ENCODE measurements around the gene SYNCRIP. TPM values are rescaled to one million over a fixed set of nuclear protein-coding genes. Genes with fewer than 3 reads are reported as not detected.

Gene SYNCRIP
- total RNA-seq, 1 donor, result 59.4 TPM

GRCh38 chr6:85581572-85581971 is 61.1 kb downstream of the SYNCRIP start:
- Histone ChIP-seq H3K4me2 (ENCODE audit: insufficient read depth, low read length) (no peak overlapping the region), H3K9me3 (ENCODE audit: low read depth, low read length) (no peaks in the 10 kb centered on the region), H4K20me1 (ENCODE audit: insufficient read depth, low read length) (peaks cover 25% of the 10 kb centered on the region), H3K36me3 (ENCODE audit: insufficient read depth, low read length) (no peaks in the 10 kb centered on the region), H3K4me1 (ENCODE audit: insufficient read depth, low read length) (peaks cover 12% of the 10 kb centered on the region), H3K27ac (ENCODE audit: low read depth, low read length) (no peak overlapping the region), H3K79me2 (ENCODE audit: insufficient read depth, low read length) (peaks cover 95% of the 10 kb centered on the region), H2AFZ (ENCODE audit: low read length) (no peak overlapping the region), H3K27me3 (ENCODE audit: insufficient read depth, low read length) (no peaks in the 10 kb centered on the region), H3K4me3 (ENCODE audit: insufficient read depth, low read length) (no peak overlapping the region)
- peak; percentile 10 for DNase-seq (ENCODE audit: insufficient read length, low spot score, missing footprints)
- TF ChIP-seq CTCF (IDR thresholded peaks at IDR 0.05; ENCODE audit: extremely low read depth, low read depth, low read length), result no peak

DNA sequence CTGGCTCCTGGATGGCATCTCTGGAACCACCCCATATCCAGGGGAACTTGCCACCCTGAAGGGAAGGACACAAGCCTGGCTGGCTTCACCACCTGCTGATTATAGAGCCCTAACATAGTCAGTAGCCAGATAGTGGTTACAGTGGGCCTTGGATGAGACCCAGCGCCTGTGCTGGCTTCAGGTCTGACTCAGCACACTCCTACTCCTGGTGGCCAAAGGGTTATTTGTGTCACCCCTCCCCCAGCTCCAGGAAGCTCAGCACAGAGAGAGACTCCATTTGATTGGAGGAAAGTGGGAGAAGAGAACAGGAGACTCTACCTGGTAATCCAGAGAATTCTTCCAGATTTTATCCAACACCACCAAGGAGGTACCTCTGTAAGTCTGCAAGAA is 61.8 kb downstream of the SYNCRIP start:
- peak overlapping the region; percentile 10 for H3K4me2 ChIP-seq (ENCODE audit: insufficient read depth, low read length)
- peak overlapping the region; percentile 13 for H3K27ac ChIP-seq (ENCODE audit: low read depth, low read length)
- no peaks in the 10 kb centered on the region for H3K36me3 ChIP-seq (ENCODE audit: insufficient read depth, low read length)
- DNase-seq (ENCODE audit: insufficient read length, low spot score, missing footprints), result peak; percentile 67
- H3K4me1 ChIP-seq (ENCODE audit: insufficient read depth, low read length), result peaks cover 16% of the 10 kb centered on the region
- H3K27me3 ChIP-seq (ENCODE audit: insufficient read depth, low read length), result no peaks in the 10 kb centered on the region
- peaks cover 29% of the 10 kb centered on the region for H4K20me1 ChIP-seq (ENCODE audit: insufficient read depth, low read length)
- H3K4me3 ChIP-seq (ENCODE audit: insufficient read depth, low read length), result no peak overlapping the region
- H2AFZ ChIP-seq (ENCODE audit: low read length), result no peak overlapping the region
- TF ChIP-seq CTCF (IDR thresholded peaks at IDR 0.05; ENCODE audit: extremely low read depth, low read depth, low read length), result no peak
- H3K9me3 ChIP-seq (ENCODE audit: low read depth, low read length), result no peaks in the 10 kb centered on the region
- H3K79me2 ChIP-seq (ENCODE audit: insufficient read depth, low read length), result peaks cover 96% of the 10 kb centered on the region

DNA sequence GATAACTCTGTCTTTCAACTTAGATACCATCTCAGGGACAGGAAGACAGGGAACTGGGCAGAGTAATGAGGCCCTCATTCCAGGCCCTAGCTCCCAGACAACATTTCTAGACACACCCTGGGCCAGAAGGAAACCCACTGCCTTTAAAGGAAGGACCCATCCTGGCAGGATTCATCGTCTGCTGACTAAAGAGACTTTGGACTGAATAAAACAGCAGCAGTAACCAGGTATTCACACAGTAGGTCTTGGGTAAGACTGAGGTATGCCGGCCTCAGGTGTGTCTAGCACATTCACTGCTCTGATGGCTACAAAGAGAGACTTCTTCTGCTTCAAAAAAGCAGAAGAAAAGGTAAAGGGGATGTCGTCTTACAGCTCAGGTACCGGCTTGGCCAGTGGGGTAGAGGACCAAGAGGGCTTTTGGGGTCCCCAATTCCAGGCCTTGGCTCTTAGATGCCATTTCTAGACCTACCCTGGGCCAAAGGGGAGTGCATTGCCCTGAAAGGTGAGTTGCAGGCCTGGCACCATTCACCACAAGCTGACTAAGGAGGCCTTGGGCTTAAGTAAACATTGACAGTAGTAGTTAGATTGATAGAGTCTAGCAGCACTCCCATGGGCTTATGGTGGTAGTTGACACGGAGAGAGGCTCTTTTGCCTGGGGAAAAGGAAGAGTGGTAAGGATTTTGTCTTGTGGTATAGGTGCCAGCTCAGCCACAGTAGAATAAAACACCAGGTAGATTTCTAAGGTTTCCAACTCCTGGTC is 62.4 kb downstream of the SYNCRIP start:
- DNase-seq (ENCODE audit: insufficient read length, low spot score, missing footprints), result no peak
- H4K20me1 ChIP-seq (ENCODE audit: insufficient read depth, low read length), result peaks cover 34% of the 10 kb centered on the region
- H3K4me1 ChIP-seq (ENCODE audit: insufficient read depth, low read length), result peaks cover 20% of the 10 kb centered on the region
- TF ChIP-seq CTCF (IDR thresholded peaks at IDR 0.05; ENCODE audit: extremely low read depth, low read depth, low read length), result no peak
- no peak overlapping the region for H2AFZ ChIP-seq (ENCODE audit: low read length)
- H3K4me3 ChIP-seq (ENCODE audit: insufficient read depth, low read length), result no peak overlapping the region
- H3K27me3 ChIP-seq (ENCODE audit: insufficient read depth, low read length), result no peaks in the 10 kb centered on the region
- no peaks in the 10 kb centered on the region for H3K36me3 ChIP-seq (ENCODE audit: insufficient read depth, low read length)
- peak overlapping the region; percentile 13 for H3K27ac ChIP-seq (ENCODE audit: low read depth, low read length)
- H3K4me2 ChIP-seq (ENCODE audit: insufficient read depth, low read length), result peak overlapping the region; percentile 10
- H3K79me2 ChIP-seq (ENCODE audit: insufficient read depth, low read length), result peaks cover 96% of the 10 kb centered on the region
- H3K9me3 ChIP-seq (ENCODE audit: low read depth, low read length), result no peaks in the 10 kb centered on the region

- H3K4me2 ChIP-seq (ENCODE audit: insufficient read depth, low read length), result no peak overlapping the region
- H3K4me1 ChIP-seq (ENCODE audit: insufficient read depth, low read length), result peaks cover 27% of the 10 kb centered on the region
- no peak for DNase-seq (ENCODE audit: insufficient read length, low spot score, missing footprints)
- peaks cover 39% of the 10 kb centered on the region for H4K20me1 ChIP-seq (ENCODE audit: insufficient read depth, low read length)
- H3K36me3 ChIP-seq (ENCODE audit: insufficient read depth, low read length), result no peaks in the 10 kb centered on the region
- TF ChIP-seq CTCF (IDR thresholded peaks at IDR 0.05; ENCODE audit: extremely low read depth, low read depth, low read length), result no peak
- no peak overlapping the region for H3K4me3 ChIP-seq (ENCODE audit: insufficient read depth, low read length)
- no peaks in the 10 kb centered on the region for H3K9me3 ChIP-seq (ENCODE audit: low read depth, low read length)
- peaks cover 96% of the 10 kb centered on the region for H3K79me2 ChIP-seq (ENCODE audit: insufficient read depth, low read length)
- no peak overlapping the region for H2AFZ ChIP-seq (ENCODE audit: low read length)
- no peaks in the 10 kb centered on the region for H3K27me3 ChIP-seq (ENCODE audit: insufficient read depth, low read length)
- H3K27ac ChIP-seq (ENCODE audit: low read depth, low read length), result no peak overlapping the region
Observed at GRCh38 chr6:85579581-85579980, 63.1 kb downstream of the SYNCRIP start.

All from osteoblast (primary cell).